OCI-LY3 (cell line): ENCODE results near the gene AHSG.

Experiments used
- CTCF ChIP-seq: fragments of 200-600, 300-600 bp; sonication (generic); IDR thresholded peaks from 2 replicates; pipeline ENCODE4 v1.5.1; 2014; ENCODE audit warnings: antibody characterized with exemption, low read length, low read depth
- EZH2phosphoT487 ChIP-seq: fragments of 200-600 bp; shearing (Covaris generic); IDR thresholded peaks from 2 replicates; pipeline ENCODE4 v1.6.1; 2018; ENCODE audit warnings: antibody characterized with exemption, mixed run types, low read depth

- no peak for TF ChIP-seq CTCF
- no peak for TF ChIP-seq EZH2phosphoT487
Observed at GRCh38 chr3:186567072-186567921, 45.6 kb upstream of the AHSG start, which contains the start of gene TBCCD1.
